HepG2 (cell line): ENCODE data around the gene RPL35. TPM values are rescaled to one million over a fixed set of nuclear protein-coding genes. Genes with fewer than 3 reads are reported as not detected.
A peak's percentile ranks its signal among the peaks of the same experiment; 100 is the strongest.

Source experiments
- ARID2 ChIP-seq: sonication (generic); formaldehyde crosslinking; IDR thresholded peaks from 2 replicates; pipeline ENCODE4 v1.8.1; 2022; ENCODE audit warnings: mild to moderate bottlenecking, missing genetic modification reagents, borderline replicate concordance
- BATF2 ChIP-seq: sonication (generic); formaldehyde crosslinking; IDR thresholded peaks from 2 replicates; pipeline ENCODE4 v1.8.0; 2022; ENCODE audit warnings: mild to moderate bottlenecking, missing genetic modification reagents, moderate library complexity
- BCL3 ChIP-seq: sonication (generic); formaldehyde crosslinking; IDR thresholded peaks from 2 replicates; pipeline ENCODE4 v1.5.1; 2020; ENCODE audit warnings: mild to moderate bottlenecking, missing genetic modification reagents, moderate library complexity
- CREM ChIP-seq, 2 experiments: sonication (generic) in 1 of 2; formaldehyde crosslinking in 1 of 2; IDR thresholded peaks; 2 replicates each; pipeline versions ENCODE4 v1.4.0 to v1.6.1; 2016 to 2020; ENCODE audit warnings: antibody characterized with exemption in 1 of 2, mild to moderate bottlenecking in 1 of 2, missing genetic modification reagents in 1 of 2
- FOSL2 ChIP-seq: sonication (generic); formaldehyde crosslinking; IDR thresholded peaks from 2 replicates; pipeline ENCODE4 v1.4.0; 2020; ENCODE audit warnings: missing genetic modification reagents
- GMEB1 ChIP-seq: sonication (generic); formaldehyde crosslinking; IDR thresholded peaks from 2 replicates; pipeline ENCODE4 v1.5.1; 2020; ENCODE audit warnings: missing genetic modification reagents, mild to moderate bottlenecking, borderline replicate concordance
- IKZF4 ChIP-seq: sonication (generic); formaldehyde crosslinking; IDR thresholded peaks from 2 replicates; pipeline ENCODE4 v1.5.1; 2020; ENCODE audit warnings: borderline replicate concordance, mild to moderate bottlenecking, low read depth, missing genetic modification reagents; ENCODE audit errors: not compliant biosample characterization
- MLLT10 ChIP-seq: sonication (generic); formaldehyde crosslinking; IDR thresholded peaks from 2 replicates; pipeline ENCODE4 v1.4.0; 2020; ENCODE audit warnings: missing genetic modification reagents
- NFE2L1 ChIP-seq: sonication (generic); formaldehyde crosslinking; IDR thresholded peaks from 2 replicates; pipeline ENCODE4 v1.4.0; 2020; ENCODE audit warnings: missing genetic modification reagents, mild to moderate bottlenecking, borderline replicate concordance
- NR2F6 ChIP-seq, 2 experiments: IDR thresholded peaks; 2 replicates each; pipeline ENCODE4 v1.6.1; 2016; ENCODE audit warnings: antibody characterized with exemption in 1 of 2, mild to moderate bottlenecking in 1 of 2
- RAD21 ChIP-seq: fragments of 450-650 bp; formaldehyde crosslinking; IDR thresholded peaks from 2 replicates; pipeline ENCODE4 v1.5.0; 2020; ENCODE audit warnings: mild to moderate bottlenecking
- RELA ChIP-seq: sonication (generic); formaldehyde crosslinking; IDR thresholded peaks from 2 replicates; pipeline ENCODE4 v1.4.0; 2020; ENCODE audit warnings: missing genetic modification reagents
- THAP8 ChIP-seq: sonication (generic); formaldehyde crosslinking; IDR thresholded peaks from 2 replicates; pipeline ENCODE4 v1.5.1; 2020; ENCODE audit warnings: missing genetic modification reagents, mild to moderate bottlenecking, borderline replicate concordance
- USF2 ChIP-seq, 2 experiments: sonication (generic) in 1 of 2; formaldehyde crosslinking in 1 of 2; IDR thresholded peaks; 2 replicates each; pipeline versions ENCODE4 v1.5.1 to v1.6.1; 2011 to 2020; ENCODE audit warnings: borderline replicate concordance in 1 of 2, low read depth in 1 of 2, low read length in 1 of 2, mild to moderate bottlenecking in 1 of 2, missing genetic modification reagents in 1 of 2, moderate library complexity in 1 of 2
- ZNF20 ChIP-seq: sonication (generic); formaldehyde crosslinking; IDR thresholded peaks from 2 replicates; pipeline ENCODE4 v1.4.0; 2020; ENCODE audit warnings: mild to moderate bottlenecking, moderate library complexity, missing genetic modification reagents
- ZNF3 ChIP-seq: IDR thresholded peaks from 2 replicates; pipeline ENCODE4 v1.7.0; 2017; ENCODE audit warnings: inconsistent platforms
- ZNF674 ChIP-seq: sonication (generic); formaldehyde crosslinking; IDR thresholded peaks from 2 replicates; pipeline ENCODE4 v1.5.0; 2020; ENCODE audit warnings: low read depth, mild to moderate bottlenecking, missing genetic modification reagents
- polyA plus RNA-seq, 8 experiments: library from polyadenylated mRNA; depleted of rRNA in 3 of 8; stranded (reverse) in 7 of 8; unstranded in 1 of 8; fragments of >200 nt; fragmentation: Illumina TruSeq in 4 of 8; extraction: Trizol in 4 of 8; gene quantifications; 2 replicates each; pipeline versions ENCODE4 v1.2.1 to v1.2.3, GENCODE V29; 2011 to 2016; ENCODE audit warnings: low read depth in 4 of 8, missing spikeins in 1 of 8, mixed read lengths in 1 of 8; ENCODE audit not compliant: insufficient read depth in 1 of 8
- total RNA-seq, 5 experiments: library from RNA; depleted of rRNA; stranded (reverse); fragments of >200 nt; fragmentation: Illumina TruSeq; extraction: Trizol; gene quantifications; 2 replicates each; pipeline ENCODE4 v1.2.3, GENCODE V29; 2016; ENCODE audit warnings: low read depth in 1 of 5

The RPL35 gene
- total and polyA plus RNA-seq, 2 of the 13 experiments (the other 11 are each of a cell fraction or from before 2014, with no cell fraction given), result 2,153 to 2,935 TPM

GRCh38 chr9:124869986-124870560 is 8.3 kb upstream of the RPL35 start (continued):
- TF ChIP-seq GMEB1 (CRISPR knock-in tag) (no peak), NR2F6 (IDR thresholded peaks at IDR 0.05) (no peak), NR2F6 (CRISPR knock-in tag; IDR thresholded peaks at IDR 0.05) (no peak), BATF2 (no peak), ZNF674 (CRISPR knock-in tag) (no peak), NFE2L1 (CRISPR knock-in tag) (no peak), ARID2 (CRISPR knock-in tag) (no peak), BCL3 (CRISPR knock-in tag) (no peak), MLLT10 (CRISPR knock-in tag) (no peak), FOSL2 (CRISPR knock-in tag) (peak; percentile 26; the same call in 1 of the 2 replicates), CREM (IDR thresholded peaks at IDR 0.05) (no peak), CREM (CRISPR knock-in tag; IDR thresholded peaks at IDR 0.05) (no peak), RELA (CRISPR knock-in tag) (no peak), ZNF3 (CRISPR knock-in tag) (no peak), IKZF4 (no peak), RAD21 (CRISPR knock-in tag) (no peak), USF2 (IDR thresholded peaks at IDR 0.05; ENCODE audit: low read depth, low read length) (no peak), USF2 (CRISPR knock-in tag; IDR thresholded peaks at IDR 0.05; ENCODE audit: borderline replicate concordance) (no peak), THAP8 (no peak), ZNF20 (CRISPR knock-in tag) (no peak)
